MCF 10A (cell line): ENCODE results near the gene MIEF1. TPM values are rescaled to one million over a fixed set of nuclear protein-coding genes. Genes with fewer than 3 reads are reported as not detected.

Experiments used
- BruUV-seq: library from RNA; stranded (reverse); fragments of 400-500 nt; replicated peaks from 2 replicates; lab custom pipeline; 2021; lab: Mats Ljungman, UMichigan
- CTCF ChIA-PET: fragments of 300-600 bp; sonication (Branson Sonifier 250); formaldehyde crosslinking; extraction: SDS; loops from one replicate; lab custom pipeline; 2021; ENCODE audit warnings: antibody characterized with exemption, inconsistent platforms; lab: Yijun Ruan, JAX
- POLR2A ChIA-PET: fragments of 300-600, 350-650 bp; sonication (Branson Sonifier 250); formaldehyde crosslinking; extraction: SDS; loops from one replicate; lab custom pipeline; 2020; ENCODE audit warnings: antibody characterized with exemption, inconsistent platforms; lab: Yijun Ruan, JAX
- DNase-seq: peaks from one replicate; pipeline ENCODE4 v3.0.0-alpha.2; 2018; ENCODE audit not compliant: unreplicated experiment
- H3K27ac Mint-ChIP-seq: one replicate; pipeline ENCODE4 v1.8.0; 2022; ENCODE audit warnings: mild to moderate bottlenecking, low read depth, mixed read lengths; ENCODE audit not compliant: unreplicated experiment
- H3K27me3 Mint-ChIP-seq: one replicate; pipeline ENCODE4 v1.8.0; 2022; ENCODE audit warnings: mixed read lengths; ENCODE audit not compliant: insufficient read depth, unreplicated experiment
- H3K36me3 Mint-ChIP-seq: one replicate; pipeline ENCODE4 v1.8.0; 2022; ENCODE audit warnings: mild to moderate bottlenecking, moderate library complexity, mixed read lengths; ENCODE audit not compliant: insufficient read depth, unreplicated experiment
- H3K4me1 Mint-ChIP-seq: one replicate; pipeline ENCODE4 v1.8.0; 2022; ENCODE audit warnings: mixed read lengths; ENCODE audit not compliant: insufficient read depth, unreplicated experiment
- H3K4me3 Mint-ChIP-seq: one replicate; pipeline ENCODE4 v1.8.0; 2022; ENCODE audit warnings: mild to moderate bottlenecking, moderate library complexity, mixed read lengths; ENCODE audit not compliant: unreplicated experiment
- H3K9me3 Mint-ChIP-seq: one replicate; pipeline ENCODE4 v1.8.0; 2022; ENCODE audit warnings: mixed read lengths; ENCODE audit not compliant: unreplicated experiment
- CTCF ChIP-seq: fragments of 200-600 bp; IDR thresholded peaks from one replicate; pipeline ENCODE4 v1.8.0; 2022; ENCODE audit warnings: antibody characterized with exemption, mild to moderate bottlenecking; ENCODE audit not compliant: unreplicated experiment
- intact Hi-C: fragments of 100-400 bp; cut with micrococcal nuclease; formaldehyde crosslinking; loops from 2 replicates; pipeline ENCODE4 v1.14.1; 2022
- total RNA-seq: library from RNA; stranded (reverse); gene quantifications from 2 replicates; pipeline ENCODE4 v1.2.3, GENCODE V29; 2022

MIEF1 gene
- total RNA-seq, 1 experiment from 2014 or later: 40.2 TPM

- H3K27me3 Mint-ChIP-seq: peaks cover 45% of the 10 kb centered on the region
- intact Hi-C loops: no loop called here
- CTCF ChIA-PET: no interaction called here
- H3K36me3 Mint-ChIP-seq: no peaks in the 10 kb centered on the region
- H3K4me3 Mint-ChIP-seq: no peak overlapping the region
- H3K4me1 Mint-ChIP-seq: no peaks in the 10 kb centered on the region
- POLR2A ChIA-PET: no interaction called here
- no peak for TF ChIP-seq CTCF
- H3K9me3 Mint-ChIP-seq: no peaks in the 10 kb centered on the region
- no peak overlapping the region for H3K27ac Mint-ChIP-seq
- BruUV-seq: no TSS peak
- no peak for DNase-seq
Observed at GRCh38 chr22:39454385-39454871, 47.7 kb upstream of the MIEF1 start.

GRCh38 chr22:39456522-39457197, 45.4 kb upstream of the MIEF1 start, which contains the start of gene MGAT3:
Gene MGAT3 (plus strand): TSS chr22:39457012. CDS start chr22:39487348, 30,336 bp downstream.
- POLR2A ChIA-PET: no interaction called here
- no peak within 1 kb of the TSS for H3K27ac Mint-ChIP-seq
- H3K9me3 Mint-ChIP-seq: no peaks in the 10 kb centered on the region
- no peak for DNase-seq
- peaks cover 28% of the 10 kb centered on the region for H3K27me3 Mint-ChIP-seq
- CTCF ChIA-PET: no interaction called here
- BruUV-seq: no TSS peak
- H3K4me1 Mint-ChIP-seq: no peaks in the 10 kb centered on the region
- TF ChIP-seq CTCF: no peak
- intact Hi-C loops: no loop called here
- H3K36me3 Mint-ChIP-seq: no peaks in the 10 kb centered on the region
- no peak within 1 kb of the TSS for H3K4me3 Mint-ChIP-seq

GRCh38 chr22:39457198-39457555, 44.9 kb upstream of the MIEF1 start:
- BruUV-seq: no TSS peak
- DNase-seq: no peak
- Mint-ChIP-seq H3K9me3 (no peaks in the 10 kb centered on the region), H3K4me3 (no peak overlapping the region), H3K36me3 (no peaks in the 10 kb centered on the region), H3K4me1 (no peaks in the 10 kb centered on the region), H3K27me3 (peaks cover 28% of the 10 kb centered on the region), H3K27ac (no peak overlapping the region)
- ChIA-PET POLR2A (no interaction called here), CTCF (no interaction called here)
- TF ChIP-seq CTCF: no peak
- intact Hi-C loops: no loop called here

GRCh38 chr22:39457556-39458443, 44.3 kb upstream of the MIEF1 start:
- H3K4me1 Mint-ChIP-seq: no peaks in the 10 kb centered on the region
- H3K4me3 Mint-ChIP-seq: no peak overlapping the region
- POLR2A ChIA-PET: no interaction called here
- intact Hi-C loops: no loop called here
- H3K36me3 Mint-ChIP-seq: no peaks in the 10 kb centered on the region
- no peaks in the 10 kb centered on the region for H3K9me3 Mint-ChIP-seq
- no peak for DNase-seq
- H3K27ac Mint-ChIP-seq: no peak overlapping the region
- no peak for TF ChIP-seq CTCF
- no TSS peak for BruUV-seq
- peaks cover 28% of the 10 kb centered on the region for H3K27me3 Mint-ChIP-seq
- CTCF ChIA-PET: no interaction called here
